ENCODE measurements around the gene SEC31A. TPM values are rescaled to one million over a fixed set of nuclear protein-coding genes. Genes with fewer than 3 reads are reported as not detected.

SEC31A gene
- total and polyA plus RNA-seq, 2 experiments from 2014 or later: 147 to 252 TPM

- no peaks in the 10 kb centered on the region for H3K9me3 ChIP-seq (ENCODE audit: low read depth)
- DNase-seq (ENCODE audit: low read depth in 1 of 2, low spot score in 1 of 2): no peak
- H3K36me3 ChIP-seq: no peaks in the 10 kb centered on the region
- H3K4me3 ChIP-seq: no peak overlapping the region
- H3K4me1 ChIP-seq (ENCODE audit: low read depth): no peaks in the 10 kb centered on the region
- no peak for TF ChIP-seq CTCF (IDR thresholded peaks at IDR 0.05; ENCODE audit: low read depth, low read length)
- H3K27ac ChIP-seq: no peak overlapping the region
- H3K27me3 ChIP-seq: peaks cover 38% of the 10 kb centered on the region
Measured at GRCh38 chr4:82786828-82787227, 104.1 kb downstream of the SEC31A start.

GRCh38 chr4:82785611-82786400, 105.1 kb downstream of the SEC31A start:
- no peak overlapping the region for H3K4me3 ChIP-seq
- H3K27ac ChIP-seq: no peak overlapping the region
- peaks cover 28% of the 10 kb centered on the region for H3K27me3 ChIP-seq
- TF ChIP-seq CTCF (IDR thresholded peaks at IDR 0.05; ENCODE audit: low read depth, low read length): no peak
- H3K36me3 ChIP-seq: no peaks in the 10 kb centered on the region
- peak in 1 of 2 donors; percentile 93 for DNase-seq (ENCODE audit: low read depth in 1 of 2, low spot score in 1 of 2)
- H3K9me3 ChIP-seq (ENCODE audit: low read depth): no peaks in the 10 kb centered on the region
- peaks cover 4% of the 10 kb centered on the region for H3K4me1 ChIP-seq (ENCODE audit: low read depth)

GRCh38 chr4:82784681-82785610, 106.0 kb downstream of the SEC31A start:
- no peaks in the 10 kb centered on the region for H3K36me3 ChIP-seq
- H3K27me3 ChIP-seq: peaks cover 19% of the 10 kb centered on the region
- no peak overlapping the region for H3K4me3 ChIP-seq
- no peak overlapping the region for H3K27ac ChIP-seq
- peaks cover 8% of the 10 kb centered on the region for H3K4me1 ChIP-seq (ENCODE audit: low read depth)
- H3K9me3 ChIP-seq (ENCODE audit: low read depth): no peaks in the 10 kb centered on the region
- DNase-seq (ENCODE audit: low read depth in 1 of 2, low spot score in 1 of 2): peak in 1 of 2 donors; percentile 71
- TF ChIP-seq CTCF (IDR thresholded peaks at IDR 0.05; ENCODE audit: low read depth, low read length): no peak

- H3K27me3 ChIP-seq: peaks cover 4% of the 10 kb centered on the region
- no peak overlapping the region for H3K4me3 ChIP-seq
- H3K36me3 ChIP-seq: no peaks in the 10 kb centered on the region
- no peaks in the 10 kb centered on the region for H3K9me3 ChIP-seq (ENCODE audit: low read depth)
- TF ChIP-seq CTCF (IDR thresholded peaks at IDR 0.05; ENCODE audit: low read depth, low read length): no peak
- peaks cover 8% of the 10 kb centered on the region for H3K4me1 ChIP-seq (ENCODE audit: low read depth)
- no peak for DNase-seq (ENCODE audit: low read depth in 1 of 2, low spot score in 1 of 2)
- no peak overlapping the region for H3K27ac ChIP-seq
Measured at GRCh38 chr4:82782626-82783345, 108.2 kb downstream of the SEC31A start.

GRCh38 chr4:82780752-82781231, 110.2 kb downstream of the SEC31A start:
- DNase-seq (ENCODE audit: low read depth in 1 of 2, low spot score in 1 of 2): peak; percentile 57 to 83
- H3K9me3 ChIP-seq (ENCODE audit: low read depth): no peaks in the 10 kb centered on the region
- H3K27me3 ChIP-seq: no peaks in the 10 kb centered on the region
- H3K27ac ChIP-seq: no peak overlapping the region
- H3K36me3 ChIP-seq: no peaks in the 10 kb centered on the region
- no peak for TF ChIP-seq CTCF (IDR thresholded peaks at IDR 0.05; ENCODE audit: low read depth, low read length)
- peaks cover 8% of the 10 kb centered on the region for H3K4me1 ChIP-seq (ENCODE audit: low read depth)
- H3K4me3 ChIP-seq: no peak overlapping the region

All from cardiac muscle cell (in vitro differentiated cells and primary cell).